GM12878 (cell line): Measurements from ENCODE around the gene AGAP3. TPM values are rescaled to one million over a fixed set of nuclear protein-coding genes. Genes with fewer than 3 reads are reported as not detected.

Experiments used
- ATF7 ChIP-seq: fragments of 450-650 bp; IDR thresholded peaks from 2 replicates; pipeline ENCODE4 v1.6.1; 2016; ENCODE audit warnings: low read depth, mild to moderate bottlenecking
- CEBPB ChIP-seq, 2 experiments: fragments of 150-350 bp in 1 of 2; IDR thresholded peaks; 2 replicates each; pipeline ENCODE4 v1.6.1; 2012 to 2014; ENCODE audit warnings: low read depth in 2 of 2, low read length in 2 of 2, borderline replicate concordance in 1 of 2, inconsistent platforms in 1 of 2
- EED ChIP-seq: sonication (generic); IDR thresholded peaks from 2 replicates; pipeline ENCODE4 v1.6.1; 2016; ENCODE audit warnings: antibody characterized with exemption, low read depth
- EP300 ChIP-seq, 2 experiments: fragments of 150-350 bp in 1 of 2; IDR thresholded peaks; 2 replicates each; pipeline ENCODE4 v1.6.1; 2011 to 2012; ENCODE audit warnings: low read depth in 2 of 2, low read length in 2 of 2, borderline replicate concordance in 1 of 2, improper control_type of control experiment in 1 of 2, inconsistent platforms in 1 of 2; ENCODE audit not compliant: control insufficient read depth in 1 of 2
- ESRRA ChIP-seq: IDR thresholded peaks from 2 replicates; pipeline ENCODE4 v1.6.1; 2012; ENCODE audit warnings: mild to moderate bottlenecking, low read length, improper control_type of control experiment
- FOS ChIP-seq: IDR thresholded peaks from 3 replicates; pipeline ENCODE4 v1.6.1; 2011; ENCODE audit warnings: borderline replicate concordance; ENCODE audit not compliant: insufficient read length; ENCODE audit errors: extremely low read depth
- HDAC2 ChIP-seq: fragments of 200-600 bp; sonication (generic); IDR thresholded peaks from 2 replicates; pipeline ENCODE4 v1.6.1; 2017
- HDAC6 ChIP-seq: fragments of 200-600 bp; sonication (generic); IDR thresholded peaks from one replicate; pipeline ENCODE4 v1.8.0; 2017; ENCODE audit warnings: antibody characterized with exemption; ENCODE audit not compliant: unreplicated experiment
- IKZF1 ChIP-seq: fragments of 450-650 bp; conservative IDR thresholded peaks from 2 replicates; pipeline ENCODE4 v1.6.1; 2017; ENCODE audit warnings: antibody characterized with exemption, mild to moderate bottlenecking
- KDM1A ChIP-seq: fragments of 200-600 bp; sonication (generic); IDR thresholded peaks from 2 replicates; pipeline ENCODE4 v1.6.1; 2016; ENCODE audit warnings: borderline replicate concordance
- LARP7 ChIP-seq: fragments of 450-650 bp; IDR thresholded peaks from 2 replicates; pipeline ENCODE4 v1.6.1; 2017; ENCODE audit warnings: mild to moderate bottlenecking
- MEF2A ChIP-seq: IDR thresholded peaks from 2 replicates; pipeline ENCODE4 v1.6.1; 2011; ENCODE audit warnings: low read depth, mild to moderate bottlenecking, low read length, moderate library complexity; ENCODE audit not compliant: insufficient read depth
- NRF1 ChIP-seq: conservative IDR thresholded peaks from 2 replicates; pipeline ENCODE4 v1.6.1; 2011; ENCODE audit warnings: mild to moderate bottlenecking, low read depth, low read length, improper control_type of control experiment
- PKNOX1 ChIP-seq: fragments of 450-650 bp; IDR thresholded peaks from 2 replicates; pipeline ENCODE4 v1.6.1; 2016; ENCODE audit warnings: mild to moderate bottlenecking
- POLR2A ChIP-seq: IDR thresholded peaks from 2 replicates; pipeline ENCODE4 v1.6.1; 2011; ENCODE audit warnings: low read depth, mild to moderate bottlenecking, low read length
- WRNIP1 ChIP-seq: IDR thresholded peaks from 2 replicates; pipeline ENCODE4 v1.6.1; 2011; ENCODE audit warnings: low read depth, low read length, improper control_type of control experiment, borderline replicate concordance
- ZNF207 ChIP-seq: fragments of 450-650 bp; IDR thresholded peaks from 2 replicates; pipeline ENCODE4 v1.6.1; 2014; ENCODE audit warnings: antibody characterized with exemption, mild to moderate bottlenecking, borderline replicate concordance
- ZNF622 ChIP-seq: fragments of 450-650 bp; IDR thresholded peaks from 2 replicates; pipeline ENCODE4 v1.6.1; 2017; ENCODE audit warnings: mild to moderate bottlenecking, inconsistent platforms
- polyA plus RNA-seq, 11 experiments: library from polyadenylated mRNA; depleted of rRNA in 4 of 11; unstranded in 6 of 11; stranded (reverse) in 5 of 11; fragments of >200 nt; fragmentation: Nextera tagmentation in 4 of 11; fragmentation: Illumina TruSeq in 1 of 11; extraction: Ambion mirVana in 4 of 11; extraction: Trizol in 1 of 11; gene quantifications; 1 replicate in 1 of 11; 2 replicates in 10 of 11; pipeline versions ENCODE4 v1.2.1 to v1.2.3, GENCODE V29; 2011 to 2016; ENCODE audit warnings: inconsistent platforms in 2 of 11, missing spikeins in 2 of 11, low read depth in 1 of 11
- total RNA-seq, 4 experiments: library from RNA; depleted of rRNA in 3 of 4; stranded (reverse); fragments of >200 nt in 3 of 4; fragmentation: Illumina TruSeq in 1 of 4; extraction: Trizol in 1 of 4; gene quantifications; 2 replicates each; pipeline versions ENCODE4 v1.2.1 to v1.2.3, GENCODE V29; 2013 to 2021
- TF ChIP-seq, protein P1 (sequence below): IDR thresholded peaks from 2 replicates; pipeline ENCODE4 v1.6.1; 2012; ENCODE audit warnings: improper control_type of control experiment, low read depth, low read length; ENCODE audit not compliant: insufficient replicate concordance
- TF ChIP-seq, protein P2 (sequence below): fragments of 450-650 bp; IDR thresholded peaks from 2 replicates; pipeline ENCODE4 v1.6.1; 2017; ENCODE audit warnings: low read depth, mild to moderate bottlenecking, moderate library complexity

The AGAP3 gene
- total and polyA plus RNA-seq, 10 of the 15 experiments (the other 5 are each of a cell fraction or from before 2014, with no cell fraction given) = 1.8 to 68.1 (median 15.7) TPM

GRCh38 chr7:151080522-151081169, 5.6 kb upstream of the AGAP3 start, which contains the start of gene FASTK (continued):
- TF ChIP-seq WRNIP1 (no peak), FOS (no peak), ESRRA (no peak; the same call in 1 of the 2 replicates), HDAC2 (no peak), LARP7 (peak; percentile 58; the same call in 1 of the 2 replicates), IKZF1 (peak; percentile 71), NRF1 (0 out of 2 replicates have a peak, but pooled peaks have one; percentile 22), HDAC6 (no peak), KDM1A (no peak), EED (no peak), CEBPB (IDR thresholded peaks at IDR 0.05; ENCODE audit: borderline replicate concordance in 1 of 2, low read depth in 2 of 2, low read length in 2 of 2) (no peak), PKNOX1 (peak; percentile 45; the same call in 1 of the 2 replicates), MEF2A (no peak), ZNF207 (no peak; the same call in 1 of the 2 replicates), POLR2A (peak; percentile 91), ATF7 (no peak), ZNF622 (no peak; the same call in 1 of the 2 replicates), EP300 (IDR thresholded peaks at IDR 0.05; ENCODE audit: borderline replicate concordance in 1 of 2, control insufficient read depth in 1 of 2, low read depth in 2 of 2, low read length in 2 of 2) (no peak)
- TF ChIP-seq, protein P1, sequence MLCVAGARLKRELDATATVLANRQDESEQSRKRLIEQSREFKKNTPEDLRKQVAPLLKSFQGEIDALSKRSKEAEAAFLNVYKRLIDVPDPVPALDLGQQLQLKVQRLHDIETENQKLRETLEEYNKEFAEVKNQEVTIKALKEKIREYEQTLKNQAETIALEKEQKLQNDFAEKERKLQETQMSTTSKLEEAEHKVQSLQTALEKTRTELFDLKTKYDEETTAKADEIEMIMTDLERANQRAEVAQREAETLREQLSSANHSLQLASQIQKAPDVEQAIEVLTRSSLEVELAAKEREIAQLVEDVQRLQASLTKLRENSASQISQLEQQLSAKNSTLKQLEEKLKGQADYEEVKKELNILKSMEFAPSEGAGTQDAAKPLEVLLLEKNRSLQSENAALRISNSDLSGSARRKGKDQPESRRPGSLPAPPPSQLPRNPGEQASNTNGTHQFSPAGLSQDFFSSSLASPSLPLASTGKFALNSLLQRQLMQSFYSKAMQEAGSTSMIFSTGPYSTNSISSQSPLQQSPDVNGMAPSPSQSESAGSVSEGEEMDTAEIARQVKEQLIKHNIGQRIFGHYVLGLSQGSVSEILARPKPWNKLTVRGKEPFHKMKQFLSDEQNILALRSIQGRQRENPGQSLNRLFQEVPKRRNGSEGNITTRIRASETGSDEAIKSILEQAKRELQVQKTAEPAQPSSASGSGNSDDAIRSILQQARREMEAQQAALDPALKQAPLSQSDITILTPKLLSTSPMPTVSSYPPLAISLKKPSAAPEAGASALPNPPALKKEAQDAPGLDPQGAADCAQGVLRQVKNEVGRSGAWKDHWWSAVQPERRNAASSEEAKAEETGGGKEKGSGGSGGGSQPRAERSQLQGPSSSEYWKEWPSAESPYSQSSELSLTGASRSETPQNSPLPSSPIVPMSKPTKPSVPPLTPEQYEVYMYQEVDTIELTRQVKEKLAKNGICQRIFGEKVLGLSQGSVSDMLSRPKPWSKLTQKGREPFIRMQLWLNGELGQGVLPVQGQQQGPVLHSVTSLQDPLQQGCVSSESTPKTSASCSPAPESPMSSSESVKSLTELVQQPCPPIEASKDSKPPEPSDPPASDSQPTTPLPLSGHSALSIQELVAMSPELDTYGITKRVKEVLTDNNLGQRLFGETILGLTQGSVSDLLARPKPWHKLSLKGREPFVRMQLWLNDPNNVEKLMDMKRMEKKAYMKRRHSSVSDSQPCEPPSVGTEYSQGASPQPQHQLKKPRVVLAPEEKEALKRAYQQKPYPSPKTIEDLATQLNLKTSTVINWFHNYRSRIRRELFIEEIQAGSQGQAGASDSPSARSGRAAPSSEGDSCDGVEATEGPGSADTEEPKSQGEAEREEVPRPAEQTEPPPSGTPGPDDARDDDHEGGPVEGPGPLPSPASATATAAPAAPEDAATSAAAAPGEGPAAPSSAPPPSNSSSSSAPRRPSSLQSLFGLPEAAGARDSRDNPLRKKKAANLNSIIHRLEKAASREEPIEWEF = no peak
- TF ChIP-seq, protein P2, sequence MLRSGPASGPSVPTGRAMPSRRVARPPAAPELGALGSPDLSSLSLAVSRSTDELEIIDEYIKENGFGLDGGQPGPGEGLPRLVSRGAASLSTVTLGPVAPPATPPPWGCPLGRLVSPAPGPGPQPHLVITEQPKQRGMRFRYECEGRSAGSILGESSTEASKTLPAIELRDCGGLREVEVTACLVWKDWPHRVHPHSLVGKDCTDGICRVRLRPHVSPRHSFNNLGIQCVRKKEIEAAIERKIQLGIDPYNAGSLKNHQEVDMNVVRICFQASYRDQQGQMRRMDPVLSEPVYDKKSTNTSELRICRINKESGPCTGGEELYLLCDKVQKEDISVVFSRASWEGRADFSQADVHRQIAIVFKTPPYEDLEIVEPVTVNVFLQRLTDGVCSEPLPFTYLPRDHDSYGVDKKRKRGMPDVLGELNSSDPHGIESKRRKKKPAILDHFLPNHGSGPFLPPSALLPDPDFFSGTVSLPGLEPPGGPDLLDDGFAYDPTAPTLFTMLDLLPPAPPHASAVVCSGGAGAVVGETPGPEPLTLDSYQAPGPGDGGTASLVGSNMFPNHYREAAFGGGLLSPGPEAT = peak; percentile 86
